H9 (cell line): ENCODE results near the gene INTS1. TPM values are rescaled to one million over a fixed set of nuclear protein-coding genes. Genes with fewer than 3 reads are reported as not detected.

ENCODE experiments used
- DNase-seq: peaks from one replicate; pipeline ENCODE4 v3.0.0-alpha.2; 2017
- H2AFZ ChIP-seq: one replicate; pipeline ENCODE4 v1.6.1; 2013; ENCODE audit warnings: mild to moderate bottlenecking, low read length, control low read depth, moderate library complexity
- H2AK5ac ChIP-seq: 2 replicates; pipeline ENCODE4 v1.6.1; 2013; ENCODE audit warnings: low read length, control low read depth, mixed read lengths; ENCODE audit not compliant: insufficient read length
- H2BK120ac ChIP-seq: one replicate; pipeline ENCODE4 v1.6.1; 2013; ENCODE audit warnings: low read depth, mild to moderate bottlenecking, low read length, control low read depth, inconsistent platforms; ENCODE audit not compliant: poor library complexity, severe bottlenecking
- H2BK12ac ChIP-seq: 2 replicates; pipeline ENCODE4 v1.6.1; 2013; ENCODE audit warnings: low read length, control low read depth, mixed read lengths, low read depth; ENCODE audit not compliant: insufficient read length
- H2BK15ac ChIP-seq: 2 replicates; pipeline ENCODE4 v1.6.1; 2013; ENCODE audit warnings: low read depth, low read length, control low read depth
- H2BK20ac ChIP-seq: one replicate; pipeline ENCODE4 v1.6.1; 2013; ENCODE audit warnings: low read depth, mild to moderate bottlenecking, low read length, control low read depth, inconsistent platforms; ENCODE audit not compliant: poor library complexity, severe bottlenecking
- H2BK5ac ChIP-seq: 2 replicates; pipeline ENCODE4 v1.6.1; 2013; ENCODE audit warnings: low read length, control low read depth, mixed read lengths; ENCODE audit not compliant: insufficient read length
- H3K14ac ChIP-seq: 2 replicates; pipeline ENCODE4 v1.6.1; 2013; ENCODE audit warnings: low read length, control low read depth; ENCODE audit not compliant: insufficient read depth
- H3K18ac ChIP-seq: 2 replicates; pipeline ENCODE4 v1.6.1; 2013; ENCODE audit warnings: low read depth, mild to moderate bottlenecking, mixed read lengths, low read length, control low read depth; ENCODE audit not compliant: insufficient read length
- H3K23ac ChIP-seq: 2 replicates; pipeline ENCODE4 v1.6.1; 2013; ENCODE audit warnings: low read length, control low read depth, mixed read lengths, low read depth; ENCODE audit not compliant: insufficient read length
- H3K23me2 ChIP-seq: 2 replicates; pipeline ENCODE4 v1.6.1; 2013; ENCODE audit warnings: low read depth, mild to moderate bottlenecking, mixed read lengths, low read length, control low read depth; ENCODE audit not compliant: insufficient read length, poor library complexity, severe bottlenecking
- H3K27ac ChIP-seq: 2 replicates; pipeline ENCODE4 v1.5.1; 2013; ENCODE audit warnings: low read length, control low read depth, mixed read lengths, low read depth; ENCODE audit not compliant: insufficient read length
- H3K27me3 ChIP-seq: 2 replicates; pipeline ENCODE4 v1.6.1; 2013; ENCODE audit warnings: low read length, control low read depth, inconsistent platforms; ENCODE audit not compliant: insufficient read depth
- H3K4ac ChIP-seq: 2 replicates; pipeline ENCODE4 v1.6.1; 2013; ENCODE audit warnings: low read depth, mild to moderate bottlenecking, control low read depth, inconsistent platforms, low read length, moderate library complexity
- H3K4me1 ChIP-seq: 2 replicates; pipeline ENCODE4 v1.6.1; 2013; ENCODE audit warnings: low read length, control low read depth, inconsistent platforms; ENCODE audit not compliant: insufficient read depth
- H3K4me2 ChIP-seq: 2 replicates; pipeline ENCODE4 v1.6.1; 2013; ENCODE audit warnings: low read length, control low read depth, mixed read lengths; ENCODE audit not compliant: insufficient read length, insufficient read depth
- H3K56ac ChIP-seq: 2 replicates; pipeline ENCODE4 v1.6.1; 2013; ENCODE audit warnings: low read depth, mild to moderate bottlenecking, mixed read lengths, low read length, control low read depth; ENCODE audit not compliant: insufficient read length
- H3K79me1 ChIP-seq: 2 replicates; pipeline ENCODE4 v1.6.1; 2013; ENCODE audit warnings: low read depth, mild to moderate bottlenecking, moderate library complexity, low read length, control low read depth, inconsistent platforms; ENCODE audit not compliant: insufficient read depth, poor library complexity, severe bottlenecking
- H3K79me2 ChIP-seq: 2 replicates; pipeline ENCODE4 v1.6.1; 2013; ENCODE audit warnings: low read length, control low read depth, inconsistent platforms; ENCODE audit not compliant: insufficient read depth
- H3K9ac ChIP-seq: 2 replicates; pipeline ENCODE4 v1.6.1; 2013; ENCODE audit warnings: low read length, control low read depth, mixed read lengths; ENCODE audit not compliant: insufficient read length; ENCODE audit errors: extremely low read depth
- H3K9me3 ChIP-seq: one replicate; pipeline ENCODE4 v1.6.1; 2013; ENCODE audit warnings: low read depth, low read length, inconsistent platforms; ENCODE audit not compliant: control insufficient read depth
- H3T11ph ChIP-seq: one replicate; pipeline ENCODE4 v1.6.1; 2013; ENCODE audit warnings: mild to moderate bottlenecking, low read length, control low read depth, inconsistent platforms
- H4K20me1 ChIP-seq: one replicate; pipeline ENCODE4 v1.6.1; 2013; ENCODE audit not compliant: control insufficient read depth, insufficient read length, insufficient read depth
- H4K5ac ChIP-seq: 2 replicates; pipeline ENCODE4 v1.6.1; 2013; ENCODE audit warnings: low read depth, mild to moderate bottlenecking, mixed read lengths, low read length, control low read depth; ENCODE audit not compliant: insufficient read length
- H4K8ac ChIP-seq: replicated peaks from 2 replicates; pipeline ENCODE4 v1.6.1; 2013; ENCODE audit warnings: low read length, control low read depth, mixed read lengths, low read depth; ENCODE audit not compliant: insufficient read length
- H4K91ac ChIP-seq: 2 replicates; pipeline ENCODE4 v1.6.1; 2013; ENCODE audit warnings: low read depth, mild to moderate bottlenecking, moderate library complexity, mixed read lengths, low read length, control low read depth; ENCODE audit not compliant: insufficient read length
- H3K27ac Mint-ChIP-seq, 3 experiments: 2 replicates in 2 of 3; 3 replicates in 1 of 3; pipeline ENCODE4 v1.8.0; 2020 to 2021; ENCODE audit warnings: mixed read lengths in 3 of 3, mild to moderate bottlenecking in 1 of 3, moderate library complexity in 1 of 3
- H3K27me3 Mint-ChIP-seq: 2 replicates; pipeline ENCODE4 v1.8.0; 2021; ENCODE audit warnings: low read depth, mild to moderate bottlenecking, moderate library complexity, mixed read lengths
- H3K36me3 Mint-ChIP-seq, 3 experiments: 2 replicates in 2 of 3; 3 replicates in 1 of 3; pipeline ENCODE4 v1.8.0; 2020 to 2021; ENCODE audit warnings: low read depth in 3 of 3, mixed read lengths in 3 of 3; ENCODE audit not compliant: insufficient read depth in 1 of 3
- H3K4me1 Mint-ChIP-seq, 2 experiments: 2 replicates each; pipeline ENCODE4 v1.8.0; 2020; ENCODE audit warnings: mixed read lengths in 2 of 2
- H3K4me3 Mint-ChIP-seq, 2 experiments: 2 replicates in 1 of 2; 3 replicates in 1 of 2; pipeline ENCODE4 v1.8.0; 2020 to 2021; ENCODE audit warnings: mild to moderate bottlenecking in 2 of 2, mixed read lengths in 2 of 2, moderate library complexity in 1 of 2
- H3K9me3 Mint-ChIP-seq, 2 experiments: 2 replicates in 1 of 2; 3 replicates in 1 of 2; pipeline ENCODE4 v1.8.0; 2020; ENCODE audit warnings: mild to moderate bottlenecking in 2 of 2, mixed read lengths in 2 of 2, moderate library complexity in 1 of 2
- WGBS: extraction: QIAGEN DNeasy Blood & Tissue Kit; methylation state at CpG from one replicate; pipeline ENCODE4 v1.1.7; 2013; ENCODE audit warnings: missing lambda C conversion rate, low lambda C conversion rate, mixed read lengths; ENCODE audit not compliant: insufficient read length; ENCODE audit errors: extremely low coverage; 5-methylcytosine and 5-hydroxymethylcytosine counted together
- total RNA-seq: library from RNA; stranded (reverse); gene quantifications from 2 replicates; pipeline ENCODE4 v1.2.1, GENCODE V29; 2021
- TF ChIP-seq, protein P1 (sequence below): fragments of 200-600 bp; sonication (generic); conservative IDR thresholded peaks from 3 replicates; pipeline ENCODE4 v1.8.0; 2021; ENCODE audit warnings: antibody characterized with exemption, mild to moderate bottlenecking

The INTS1 gene
- total RNA-seq, 1 experiment from 2014 or later = 133 TPM

DNA sequence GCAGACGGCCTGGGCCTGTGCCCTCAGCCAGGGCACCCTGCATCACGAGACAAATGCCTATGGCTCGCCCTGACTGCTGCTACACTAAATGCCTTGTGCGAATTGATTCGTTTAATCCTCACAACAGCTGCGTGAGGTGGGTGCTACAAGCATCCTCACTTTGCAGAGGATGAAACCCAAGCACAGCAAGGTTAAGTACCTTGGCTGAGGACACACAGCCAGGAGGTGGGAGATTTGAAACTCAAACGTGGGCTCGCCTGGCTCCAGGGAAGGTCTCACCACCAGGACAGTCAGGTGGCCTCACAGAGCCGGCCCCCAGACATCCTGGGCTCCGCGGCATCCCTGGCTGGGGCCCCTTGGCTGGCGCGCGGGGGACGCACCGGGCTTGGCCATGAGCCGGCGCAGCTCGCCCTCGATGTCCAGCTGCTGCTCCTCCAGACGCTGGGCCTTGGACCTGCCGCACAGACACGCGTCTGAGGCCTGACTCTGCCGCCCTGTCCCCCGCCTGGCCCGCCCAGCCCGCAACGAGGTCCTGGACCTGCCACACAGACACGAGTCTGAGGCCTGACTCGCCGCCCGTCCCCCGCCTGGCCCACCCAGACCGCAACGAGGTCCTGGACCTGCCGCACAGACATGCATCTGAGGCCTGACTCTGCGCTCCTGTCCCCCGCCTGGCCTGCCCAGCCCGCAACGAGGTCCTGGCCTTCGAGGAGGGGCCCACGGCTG lies 66.9 kb downstream of the INTS1 start:
- no peak overlapping the region for H3K9ac ChIP-seq

More for the DNA sequence above, 66.9 kb downstream of the INTS1 start:
- no peaks in the 10 kb centered on the region for H3K23me2 ChIP-seq
- H3K79me2 ChIP-seq = no peaks in the 10 kb centered on the region
- no peak overlapping the region for H3K27ac Mint-ChIP-seq
- no peaks in the 10 kb centered on the region for H3K36me3 Mint-ChIP-seq
- no peak overlapping the region for H4K91ac ChIP-seq
- no peak overlapping the region for H4K8ac ChIP-seq
- no peak overlapping the region for H3K56ac ChIP-seq
- no peaks in the 10 kb centered on the region for H3K4me1 ChIP-seq
- H3K9me3 ChIP-seq = no peaks in the 10 kb centered on the region
- H3K27me3 Mint-ChIP-seq = peaks cover 4% of the 10 kb centered on the region
- no peak overlapping the region for H2BK120ac ChIP-seq
- no peak overlapping the region for H3K27ac ChIP-seq
- H2BK20ac ChIP-seq = no peak overlapping the region
- H3K27me3 ChIP-seq = no peaks in the 10 kb centered on the region
- H2AK5ac ChIP-seq = no peak overlapping the region
- H4K5ac ChIP-seq = no peak overlapping the region
- H2BK12ac ChIP-seq = no peak overlapping the region
- no peak overlapping the region for H3K23ac ChIP-seq
- H3K4me1 Mint-ChIP-seq = peaks cover 1% of the 10 kb centered on the region in 2 experiments
- H3K4me2 ChIP-seq = no peak overlapping the region
- no peak overlapping the region for H2BK15ac ChIP-seq
- TF ChIP-seq, protein P1, sequence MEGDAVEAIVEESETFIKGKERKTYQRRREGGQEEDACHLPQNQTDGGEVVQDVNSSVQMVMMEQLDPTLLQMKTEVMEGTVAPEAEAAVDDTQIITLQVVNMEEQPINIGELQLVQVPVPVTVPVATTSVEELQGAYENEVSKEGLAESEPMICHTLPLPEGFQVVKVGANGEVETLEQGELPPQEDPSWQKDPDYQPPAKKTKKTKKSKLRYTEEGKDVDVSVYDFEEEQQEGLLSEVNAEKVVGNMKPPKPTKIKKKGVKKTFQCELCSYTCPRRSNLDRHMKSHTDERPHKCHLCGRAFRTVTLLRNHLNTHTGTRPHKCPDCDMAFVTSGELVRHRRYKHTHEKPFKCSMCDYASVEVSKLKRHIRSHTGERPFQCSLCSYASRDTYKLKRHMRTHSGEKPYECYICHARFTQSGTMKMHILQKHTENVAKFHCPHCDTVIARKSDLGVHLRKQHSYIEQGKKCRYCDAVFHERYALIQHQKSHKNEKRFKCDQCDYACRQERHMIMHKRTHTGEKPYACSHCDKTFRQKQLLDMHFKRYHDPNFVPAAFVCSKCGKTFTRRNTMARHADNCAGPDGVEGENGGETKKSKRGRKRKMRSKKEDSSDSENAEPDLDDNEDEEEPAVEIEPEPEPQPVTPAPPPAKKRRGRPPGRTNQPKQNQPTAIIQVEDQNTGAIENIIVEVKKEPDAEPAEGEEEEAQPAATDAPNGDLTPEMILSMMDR = no peak
- no peaks in the 10 kb centered on the region for H3K79me1 ChIP-seq
- H3K4me3 Mint-ChIP-seq = no peak overlapping the region
- H4K20me1 ChIP-seq = no peaks in the 10 kb centered on the region
- WGBS = no CpG with 5 or more reads among the region's 43 CpGs
- no peaks in the 10 kb centered on the region; a peak in 1 of 5 replicates for H3K9me3 Mint-ChIP-seq
- no peak overlapping the region for H3K18ac ChIP-seq
- H2BK5ac ChIP-seq = no peak overlapping the region
- no peak for DNase-seq
- H2AFZ ChIP-seq = no peak overlapping the region
- no peak overlapping the region for H3K4ac ChIP-seq
- H3T11ph ChIP-seq = no peak overlapping the region
- H3K14ac ChIP-seq = no peak overlapping the region
